Neural crest cell (in vitro differentiated cells): Measurements from ENCODE around the gene CCDC185. TPM values are rescaled to one million over a fixed set of nuclear protein-coding genes. Genes with fewer than 3 reads are reported as not detected.

Experiments used
- DNase-seq: peaks from one replicate; pipeline ENCODE4 v3.0.0; 2021; ENCODE audit warnings: low read depth, mixed read lengths, low spot score
- H3K27ac Mint-ChIP-seq: one replicate; pipeline ENCODE4 v1.8.0; 2021; ENCODE audit warnings: mild to moderate bottlenecking, mixed read lengths; ENCODE audit not compliant: unreplicated experiment
- H3K27me3 Mint-ChIP-seq: 2 replicates; pipeline ENCODE4 v1.8.0; 2021; ENCODE audit warnings: low read depth, mild to moderate bottlenecking, mixed read lengths
- H3K36me3 Mint-ChIP-seq: 2 replicates; pipeline ENCODE4 v1.8.0; 2021; ENCODE audit warnings: low read depth, mild to moderate bottlenecking, mixed read lengths
- H3K4me1 Mint-ChIP-seq: 2 replicates; pipeline ENCODE4 v1.8.0; 2021; ENCODE audit warnings: mixed read lengths
- H3K4me3 Mint-ChIP-seq: one replicate; pipeline ENCODE4 v1.8.0; 2021; ENCODE audit warnings: mild to moderate bottlenecking, mixed read lengths
- H3K9me3 Mint-ChIP-seq: 2 replicates; pipeline ENCODE4 v1.8.0; 2021; ENCODE audit warnings: mixed read lengths
- total RNA-seq: library from RNA; stranded (reverse); gene quantifications from 2 replicates; pipeline ENCODE4 v1.2.1, GENCODE V29; 2021
- TF ChIP-seq, protein P1 (sequence below): fragments of 200-600 bp; sonication (generic); conservative IDR thresholded peaks from 2 replicates; pipeline ENCODE4 v1.5.0; 2021; ENCODE audit warnings: antibody characterized with exemption, mild to moderate bottlenecking

Gene CCDC185
- total RNA-seq, 1 donor from 2014 or later: not detected

GRCh38 chr1:223355699-223356098 lies 37.5 kb upstream of the CCDC185 start:
- Mint-ChIP-seq H3K27me3 (peaks cover 73% of the 10 kb centered on the region), H3K36me3 (no peaks in the 10 kb centered on the region), H3K4me3 (no peak overlapping the region), H3K4me1 (peaks cover 3% of the 10 kb centered on the region), H3K27ac (no peak overlapping the region), H3K9me3 (no peaks in the 10 kb centered on the region)
- no peak for DNase-seq
- TF ChIP-seq, protein P1, sequence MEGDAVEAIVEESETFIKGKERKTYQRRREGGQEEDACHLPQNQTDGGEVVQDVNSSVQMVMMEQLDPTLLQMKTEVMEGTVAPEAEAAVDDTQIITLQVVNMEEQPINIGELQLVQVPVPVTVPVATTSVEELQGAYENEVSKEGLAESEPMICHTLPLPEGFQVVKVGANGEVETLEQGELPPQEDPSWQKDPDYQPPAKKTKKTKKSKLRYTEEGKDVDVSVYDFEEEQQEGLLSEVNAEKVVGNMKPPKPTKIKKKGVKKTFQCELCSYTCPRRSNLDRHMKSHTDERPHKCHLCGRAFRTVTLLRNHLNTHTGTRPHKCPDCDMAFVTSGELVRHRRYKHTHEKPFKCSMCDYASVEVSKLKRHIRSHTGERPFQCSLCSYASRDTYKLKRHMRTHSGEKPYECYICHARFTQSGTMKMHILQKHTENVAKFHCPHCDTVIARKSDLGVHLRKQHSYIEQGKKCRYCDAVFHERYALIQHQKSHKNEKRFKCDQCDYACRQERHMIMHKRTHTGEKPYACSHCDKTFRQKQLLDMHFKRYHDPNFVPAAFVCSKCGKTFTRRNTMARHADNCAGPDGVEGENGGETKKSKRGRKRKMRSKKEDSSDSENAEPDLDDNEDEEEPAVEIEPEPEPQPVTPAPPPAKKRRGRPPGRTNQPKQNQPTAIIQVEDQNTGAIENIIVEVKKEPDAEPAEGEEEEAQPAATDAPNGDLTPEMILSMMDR: no peak

GRCh38 chr1:223358826-223359225 lies 34.4 kb upstream of the CCDC185 start:
- TF ChIP-seq, protein P1: no peak
- Mint-ChIP-seq H3K4me3 (no peak overlapping the region), H3K27ac (no peak overlapping the region), H3K9me3 (no peaks in the 10 kb centered on the region), H3K4me1 (peaks cover 15% of the 10 kb centered on the region), H3K27me3 (peaks cover 87% of the 10 kb centered on the region), H3K36me3 (no peaks in the 10 kb centered on the region)
- no peak for DNase-seq

- Mint-ChIP-seq H3K27ac (no peak overlapping the region), H3K36me3 (no peaks in the 10 kb centered on the region), H3K4me3 (peak overlapping the region; percentile 89), H3K4me1 (peaks cover 12% of the 10 kb centered on the region), H3K27me3 (peaks cover 82% of the 10 kb centered on the region), H3K9me3 (no peaks in the 10 kb centered on the region)
- DNase-seq: peak; percentile 18
- TF ChIP-seq, protein P1: no peak
Measured at GRCh38 chr1:223363057-223363855, 30.0 kb upstream of the CCDC185 start.

DNA sequence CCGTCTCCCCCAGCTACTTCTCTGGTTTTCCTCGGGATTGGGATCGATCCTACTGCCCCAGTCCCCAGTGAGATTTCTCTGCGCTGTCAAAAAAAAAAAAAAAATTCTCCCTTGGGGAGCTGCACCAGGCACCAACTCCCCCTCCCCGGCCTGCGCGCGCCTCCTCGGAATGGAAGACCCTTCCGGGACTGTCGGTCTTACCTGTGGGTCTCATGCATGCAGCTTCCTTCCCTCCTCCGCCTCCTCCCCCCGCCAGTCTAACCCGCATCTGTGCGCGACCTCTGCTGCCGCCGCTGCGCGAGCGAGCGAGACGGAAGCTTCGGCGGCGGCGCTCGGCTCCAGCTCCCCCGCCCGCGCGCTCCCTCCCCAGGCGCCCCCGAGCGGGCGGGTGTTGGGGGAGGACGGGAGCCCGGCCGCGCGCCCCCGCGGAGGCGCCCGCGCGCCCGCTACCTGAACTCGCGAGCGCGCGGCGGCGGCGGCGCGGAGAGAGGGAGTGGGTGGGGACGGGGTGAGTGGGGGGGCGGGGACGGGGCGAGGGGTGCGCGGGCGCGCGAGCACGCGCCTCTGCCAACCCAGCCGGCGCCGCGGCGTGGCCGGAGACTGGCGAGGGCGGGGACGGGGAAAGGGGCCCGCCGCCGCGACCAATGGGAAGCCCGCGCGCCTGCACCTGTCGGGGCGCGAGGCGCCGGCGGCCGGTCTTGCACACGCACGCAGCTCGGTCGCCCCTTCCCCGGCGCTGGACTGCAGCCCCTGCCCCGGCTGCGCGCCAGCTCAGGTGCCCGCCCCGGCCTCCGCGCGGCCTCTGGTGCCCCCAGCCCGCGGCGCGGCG lies 29.1 kb upstream of the CCDC185 start, which contains the start of gene SUSD4:
Gene SUSD4 (minus strand): TSS at position 321 of the 829 bp plus-strand sequence. CDS start 751 bp downstream, outside the sequence.
- no peaks in the 10 kb centered on the region for H3K9me3 Mint-ChIP-seq
- TF ChIP-seq, protein P1: no peak
- no peak within 1 kb of the TSS for H3K27ac Mint-ChIP-seq
- DNase-seq: peak; percentile 36
- peaks cover 12% of the 10 kb centered on the region for H3K4me1 Mint-ChIP-seq
- no peaks in the 10 kb centered on the region for H3K36me3 Mint-ChIP-seq
- H3K4me3 Mint-ChIP-seq: peak within 1 kb of the TSS; percentile 89
- peaks cover 80% of the 10 kb centered on the region for H3K27me3 Mint-ChIP-seq

GRCh38 chr1:223364685-223365382 lies 28.4 kb upstream of the CCDC185 start:
- no peaks in the 10 kb centered on the region for H3K9me3 Mint-ChIP-seq
- H3K27ac Mint-ChIP-seq: no peak overlapping the region
- H3K27me3 Mint-ChIP-seq: peaks cover 77% of the 10 kb centered on the region
- H3K4me1 Mint-ChIP-seq: peaks cover 12% of the 10 kb centered on the region
- TF ChIP-seq, protein P1: no peak
- no peak for DNase-seq
- H3K4me3 Mint-ChIP-seq: peak overlapping the region; percentile 75
- no peaks in the 10 kb centered on the region for H3K36me3 Mint-ChIP-seq
